Stomach (tissue), 9 donors: ENCODE results near the gene DHX32. TPM values are rescaled to one million over a fixed set of nuclear protein-coding genes. Genes with fewer than 3 reads are reported as not detected.

ENCODE experiments used
- DNase-seq, 2 donors: peaks; one replicate each; pipeline versions ENCODE4 v3.0.0 to v3.0.0-alpha.2; 2013 to 2019
- H3K27ac ChIP-seq, 5 donors: fragments of 200-600 bp in 4 of 5; sonication (generic) in 4 of 5; one replicate each; pipeline ENCODE4 v1.5.1; 2013 to 2019; ENCODE audit warnings: mild to moderate bottlenecking in 1 of 5, moderate library complexity in 1 of 5
- H3K27me3 ChIP-seq, 3 donors: fragments of 200-600 bp; sonication (generic); one replicate each; pipeline ENCODE4 v1.5.1; 2017 to 2019; ENCODE audit warnings: mixed run types in 1 of 3
- H3K36me3 ChIP-seq, 4 donors: fragments of 200-600 bp; sonication (generic); 1 replicate in 3 of 4; 2 replicates in 1 of 4; pipeline ENCODE4 v1.5.1; 2016 to 2019
- H3K4me1 ChIP-seq, 4 donors: fragments of 200-600 bp; sonication (generic); one replicate each; pipeline ENCODE4 v1.5.1; 2016 to 2019
- H3K4me3 ChIP-seq, 4 donors: fragments of 200-600 bp; sonication (generic) in 3 of 4; one replicate each; pipeline ENCODE4 v1.5.1; 2016 to 2019; ENCODE audit warnings: mild to moderate bottlenecking in 1 of 4
- H3K9me3 ChIP-seq, 4 donors: fragments of 200-600 bp; sonication (generic); one replicate each; pipeline ENCODE4 v1.5.1; 2016 to 2019
- EP300 ChIP-seq: sonication (generic); formaldehyde crosslinking; IDR thresholded peaks from one replicate; pipeline ENCODE4 v1.6.1; 2017; ENCODE audit warnings: antibody characterized with exemption
- POLR2A ChIP-seq, 4 donors: fragments of 450-650 bp; IDR thresholded peaks; one replicate each; pipeline ENCODE4 v1.6.1; 2016; ENCODE audit warnings: antibody characterized with exemption in 4 of 4, control low read depth in 2 of 4, mild to moderate bottlenecking in 1 of 4, moderate library complexity in 1 of 4
- POLR2AphosphoS5 ChIP-seq, 3 donors: sonication (generic); formaldehyde crosslinking; IDR thresholded peaks; one replicate each; pipeline ENCODE4 v1.6.1; 2016; ENCODE audit warnings: antibody characterized with exemption in 3 of 3
- WGBS, 5 donors: extraction: QIAGEN DNeasy Blood & Tissue Kit in 3 of 5; methylation state at CpG; one replicate each; pipeline versions ENCODE4 v1.1.5 to v1.1.7; 2013 to 2018; 5-methylcytosine and 5-hydroxymethylcytosine counted together
- intact Hi-C: fragments of 100-400 bp; cut with DNase I; formaldehyde crosslinking; loops from one replicate; pipeline ENCODE4 v1.15.1; 2023; ENCODE audit warnings: low total_unique reads
- polyA plus RNA-seq, 3 donors: library from polyadenylated mRNA; stranded (reverse); fragments of 200-250 nt; gene quantifications; one replicate each; pipeline ENCODE4 v1.2.3, GENCODE V29; 2013
- total RNA-seq, 5 donors: library from RNA; depleted of rRNA; stranded (reverse); fragments of >200 nt; gene quantifications; one replicate each; pipeline versions ENCODE4 v1.1.0 to v1.2.3, GENCODE V29; 2014 to 2016
- TF ChIP-seq, protein P1 (sequence below), 7 experiments: fragments of 450-650 bp in 4 of 7; fragments of 200-600 bp in 3 of 7; sonication (generic) in 3 of 7; IDR thresholded peaks; one replicate each; pipeline ENCODE4 v1.5.1; 2016 to 2019; ENCODE audit warnings: antibody characterized with exemption in 7 of 7, control low read depth in 2 of 7, mild to moderate bottlenecking in 1 of 7
- donor health status: healthy with polysubstance abuse.
- donor health status: Bipolar disorder and iron deficiency.
- donor health status: healthy.

The DHX32 gene
- total and polyA plus RNA-seq, 8 donors = 23.7 to 70.1 (median 33.6) TPM

DNA sequence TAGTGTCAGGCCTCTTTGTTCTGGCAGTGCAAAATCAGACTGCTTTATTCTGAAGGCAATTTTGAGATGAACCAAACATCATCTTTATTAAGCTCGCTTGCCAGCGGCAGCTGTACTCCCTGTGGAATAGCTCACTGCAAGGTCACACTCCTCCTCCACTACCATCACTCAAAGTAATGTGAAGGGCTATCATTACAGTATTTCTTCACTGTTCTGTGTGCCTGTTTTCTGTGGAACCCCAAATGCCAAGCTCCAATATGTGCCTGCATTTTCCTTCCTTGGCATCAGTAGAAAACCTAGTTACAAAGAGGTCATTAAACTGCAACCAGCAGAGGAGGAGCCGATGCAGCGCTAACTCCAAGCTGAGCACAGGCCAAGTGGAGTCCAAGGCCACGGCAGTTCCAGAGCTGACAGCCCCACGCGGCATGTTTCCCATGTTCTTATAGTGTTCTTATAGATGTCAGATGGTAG lies 36.3 kb downstream of the DHX32 start:
- Histone ChIP-seq H3K27ac (no peak overlapping the region), H3K4me3 (no peak overlapping the region), H3K27me3 (no peaks in the 10 kb centered on the region), H3K4me1 (peaks cover 0 to 26% (median 15%) of the 10 kb centered on the region in 4 donors), H3K9me3 (no peaks in the 10 kb centered on the region), H3K36me3 (peaks cover 34 to 97% (median 74%) of the 10 kb centered on the region in 4 donors)
- DNase-seq = peak in 1 of 2 donors; percentile 31
- no peak for TF ChIP-seq EP300
- TF ChIP-seq, protein P1, sequence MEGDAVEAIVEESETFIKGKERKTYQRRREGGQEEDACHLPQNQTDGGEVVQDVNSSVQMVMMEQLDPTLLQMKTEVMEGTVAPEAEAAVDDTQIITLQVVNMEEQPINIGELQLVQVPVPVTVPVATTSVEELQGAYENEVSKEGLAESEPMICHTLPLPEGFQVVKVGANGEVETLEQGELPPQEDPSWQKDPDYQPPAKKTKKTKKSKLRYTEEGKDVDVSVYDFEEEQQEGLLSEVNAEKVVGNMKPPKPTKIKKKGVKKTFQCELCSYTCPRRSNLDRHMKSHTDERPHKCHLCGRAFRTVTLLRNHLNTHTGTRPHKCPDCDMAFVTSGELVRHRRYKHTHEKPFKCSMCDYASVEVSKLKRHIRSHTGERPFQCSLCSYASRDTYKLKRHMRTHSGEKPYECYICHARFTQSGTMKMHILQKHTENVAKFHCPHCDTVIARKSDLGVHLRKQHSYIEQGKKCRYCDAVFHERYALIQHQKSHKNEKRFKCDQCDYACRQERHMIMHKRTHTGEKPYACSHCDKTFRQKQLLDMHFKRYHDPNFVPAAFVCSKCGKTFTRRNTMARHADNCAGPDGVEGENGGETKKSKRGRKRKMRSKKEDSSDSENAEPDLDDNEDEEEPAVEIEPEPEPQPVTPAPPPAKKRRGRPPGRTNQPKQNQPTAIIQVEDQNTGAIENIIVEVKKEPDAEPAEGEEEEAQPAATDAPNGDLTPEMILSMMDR (IDR thresholded peaks at IDR 0.05) = no peak
- no peak for TF ChIP-seq POLR2AphosphoS5 (IDR thresholded peaks at IDR 0.05)
- TF ChIP-seq POLR2A (IDR thresholded peaks at IDR 0.05) = no peak
- intact Hi-C loops = no loop called here
- WGBS, 5 donors = 73 to 85% (median 82%) methylated on average over 7 of the region's 7 CpGs

DNA sequence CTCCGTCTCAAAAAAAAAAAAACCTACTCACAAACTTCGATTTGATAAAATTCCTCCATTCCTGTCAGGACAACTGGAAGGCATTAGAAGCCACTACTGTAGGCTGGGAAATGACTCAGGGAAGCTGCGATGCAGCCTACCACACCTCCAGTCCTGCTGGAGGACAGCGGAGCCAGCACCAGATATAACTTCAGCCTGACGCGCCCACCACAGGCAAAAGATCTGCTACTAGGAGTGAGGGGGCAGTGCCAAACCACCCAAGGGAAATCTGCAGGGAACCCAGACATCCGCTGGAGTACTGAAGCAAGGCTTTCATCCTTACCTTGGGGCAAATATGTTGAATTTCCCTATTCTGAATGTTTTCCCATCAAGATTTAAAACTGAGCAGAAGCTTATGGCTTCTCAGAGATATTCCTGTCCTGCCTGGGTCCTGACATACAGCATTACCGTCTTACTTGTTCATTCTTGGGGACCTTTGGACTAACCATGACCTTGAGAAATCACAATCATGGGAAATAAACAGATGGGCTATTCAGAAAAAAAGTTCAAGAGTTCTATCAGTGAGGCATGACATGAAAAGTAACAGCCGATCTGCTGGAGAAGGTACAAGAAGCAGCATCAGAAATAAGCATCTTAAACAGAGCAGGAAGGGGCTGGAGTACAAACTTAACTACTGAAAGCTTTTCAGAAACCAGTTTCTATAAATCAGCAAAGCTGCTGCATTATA lies 37.3 kb downstream of the DHX32 start:
- peaks cover 0 to 17% (median 9%) of the 10 kb centered on the region in 4 donors for H3K4me1 ChIP-seq
- no peaks in the 10 kb centered on the region for H3K9me3 ChIP-seq
- H3K4me3 ChIP-seq = no peak overlapping the region
- no peak overlapping the region for H3K27ac ChIP-seq
- TF ChIP-seq, protein P1 (IDR thresholded peaks at IDR 0.05) = no peak
- TF ChIP-seq POLR2A (IDR thresholded peaks at IDR 0.05) (no peak), POLR2AphosphoS5 (IDR thresholded peaks at IDR 0.05) (no peak), EP300 (no peak)
- intact Hi-C loops = no loop called here
- WGBS, 5 donors = 85 to 90% (median 88%) methylated on average over 9 of the region's 9 CpGs
- DNase-seq = no peak
- no peaks in the 10 kb centered on the region for H3K27me3 ChIP-seq
- peaks cover 44 to 97% (median 78%) of the 10 kb centered on the region in 4 donors for H3K36me3 ChIP-seq

DNA sequence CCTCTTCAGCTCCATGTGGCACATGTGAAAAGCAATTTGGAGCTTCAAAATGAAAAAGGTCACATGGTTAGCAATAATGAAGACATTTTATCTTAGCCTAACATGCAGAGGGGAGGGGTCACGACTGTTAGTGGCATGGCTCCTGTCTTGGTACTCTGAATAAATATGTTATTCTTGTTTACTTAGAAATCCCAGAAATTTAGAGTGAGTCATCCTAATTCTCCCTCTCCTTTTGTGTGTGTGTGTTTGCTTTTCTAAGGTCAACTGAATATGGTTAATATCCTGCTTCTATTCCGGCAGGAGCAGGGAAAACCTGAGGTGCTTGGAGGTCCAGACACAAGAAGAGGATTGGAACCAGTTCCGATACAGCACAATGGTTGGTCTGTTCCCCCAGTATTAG lies 40.1 kb downstream of the DHX32 start:
- Histone ChIP-seq H3K27ac (no peak overlapping the region), H3K9me3 (no peaks in the 10 kb centered on the region), H3K27me3 (no peaks in the 10 kb centered on the region), H3K4me1 (peaks cover 0 to 17% (median 6%) of the 10 kb centered on the region in 4 donors), H3K4me3 (no peak overlapping the region), H3K36me3 (peaks cover 65 to 100% (median 80%) of the 10 kb centered on the region in 4 donors)
- no peak for TF ChIP-seq EP300
- WGBS, 5 donors = 60 to 72% (median 63%) methylated on average over 3 of the region's 3 CpGs
- DNase-seq = no peak
- intact Hi-C loops = no loop called here

DNA sequence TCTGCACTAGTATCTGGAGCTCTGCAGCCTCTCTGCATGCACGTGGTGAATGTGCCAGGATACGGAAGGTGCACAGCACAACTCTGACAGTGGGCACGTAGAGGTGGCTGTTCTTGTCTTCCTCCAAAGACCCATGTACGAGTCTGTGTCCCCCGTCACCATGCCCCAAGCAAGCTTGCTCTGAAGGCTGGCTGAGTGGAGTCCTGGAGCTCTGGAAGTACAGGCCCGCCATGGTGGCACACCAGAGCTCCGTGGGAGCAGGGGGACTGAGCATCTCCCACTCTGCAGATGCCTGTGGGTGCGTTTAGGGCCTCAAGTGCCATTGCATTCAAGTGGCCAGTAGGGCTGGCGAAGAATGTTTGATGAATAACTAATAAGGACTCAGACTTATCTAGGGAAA lies 40.7 kb downstream of the DHX32 start:
- H3K4me3 ChIP-seq = no peak overlapping the region
- no peaks in the 10 kb centered on the region for H3K27me3 ChIP-seq
- H3K9me3 ChIP-seq = no peaks in the 10 kb centered on the region
- intact Hi-C loops = no loop called here
- TF ChIP-seq, protein P1 (IDR thresholded peaks at IDR 0.05) = no peak
- no peak for TF ChIP-seq POLR2A (IDR thresholded peaks at IDR 0.05)
- no peak for TF ChIP-seq EP300
- no peak for TF ChIP-seq POLR2AphosphoS5 (IDR thresholded peaks at IDR 0.05)
- H3K4me1 ChIP-seq = peaks cover 0 to 17% (median 6%) of the 10 kb centered on the region in 4 donors
- WGBS, 5 donors = 93 to 98% (median 94%) methylated on average over 9 of the region's 9 CpGs
- DNase-seq = no peak
- H3K27ac ChIP-seq = no peak overlapping the region
- peaks cover 65 to 100% (median 81%) of the 10 kb centered on the region in 4 donors for H3K36me3 ChIP-seq
